CD1c-positive myeloid dendritic cell (primary cell): ENCODE measurements around the gene BBS9.

Experiments used
- DNase-seq: peaks from one replicate; pipeline ENCODE4 v3.0.0-alpha.2; 2016; ENCODE audit errors: extremely low spot score

BBS9 gene

DNA sequence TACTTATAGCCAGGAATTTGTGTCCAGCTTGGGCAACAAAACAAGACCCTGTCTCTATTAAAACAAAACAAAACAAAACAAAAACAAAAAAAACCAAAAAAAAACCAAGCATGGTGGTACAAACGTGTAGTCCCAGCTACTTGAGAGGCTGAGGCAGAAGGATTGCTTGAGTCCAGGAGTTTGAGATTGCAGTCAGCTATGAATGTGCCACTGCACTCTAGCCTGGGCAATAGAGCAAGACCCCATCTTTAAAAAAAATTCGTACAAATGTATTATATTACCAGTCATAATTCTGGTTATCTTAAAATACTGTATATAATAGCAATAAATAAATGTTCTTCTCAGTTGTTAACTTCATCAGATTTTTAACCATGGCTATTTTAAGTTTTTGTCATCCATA lies 2.3 kb upstream of the BBS9 start:
- no peak for DNase-seq

DNA sequence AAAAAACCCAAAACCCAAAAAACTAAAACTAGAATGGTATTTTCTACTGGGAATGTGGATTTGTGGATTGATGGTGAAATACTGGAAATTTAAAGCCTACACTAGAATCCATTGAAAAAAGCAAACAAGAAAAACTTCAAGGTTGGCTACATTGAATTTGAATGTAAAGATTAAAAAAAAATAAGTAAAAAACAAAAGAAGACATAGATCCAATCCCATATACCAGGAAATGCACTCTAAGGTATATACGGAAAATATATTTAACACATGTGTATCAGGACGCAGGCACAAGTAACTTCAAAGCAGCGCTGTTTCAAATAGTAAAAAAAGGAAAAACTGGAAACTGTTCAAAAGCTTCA lies 754 bp upstream of the BBS9 start:
- DNase-seq: no peak

DNA sequence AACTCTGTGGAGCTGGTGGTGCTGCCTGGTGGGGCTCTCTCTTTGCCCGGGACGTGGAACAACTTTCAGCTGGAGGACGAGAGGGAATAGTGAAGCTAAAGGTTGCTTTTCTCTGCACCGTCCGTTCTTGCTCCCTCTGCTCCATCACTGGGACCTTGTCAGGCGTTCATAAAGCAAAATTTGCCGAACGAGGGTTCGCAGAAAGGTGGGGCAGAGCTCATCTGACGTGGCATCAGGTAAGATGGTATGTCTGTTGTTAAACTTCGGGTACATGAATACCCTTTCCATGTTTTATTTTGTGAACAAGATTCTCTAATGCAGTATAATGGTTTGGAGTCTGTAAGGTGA lies 416 bp downstream of the BBS9 start:
- DNase-seq: no peak

DNA sequence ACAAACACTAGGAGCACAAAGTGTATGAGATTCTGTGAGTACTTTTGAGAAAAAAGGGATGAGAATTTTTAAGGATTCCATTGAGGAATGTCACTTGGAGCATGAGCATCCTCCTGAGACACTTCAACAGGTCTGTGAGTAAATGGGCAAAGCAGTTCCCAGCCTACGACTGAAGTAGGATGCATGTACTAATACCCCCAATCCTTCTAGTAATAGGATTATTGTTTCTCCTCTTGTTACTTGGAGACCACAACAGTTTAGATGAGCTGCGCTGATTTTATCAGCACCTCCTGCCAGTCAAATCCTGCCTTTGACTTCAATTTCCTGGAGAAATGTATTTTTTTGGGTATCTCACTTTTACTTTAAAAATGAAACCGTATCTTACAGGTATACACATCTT lies 820 bp downstream of the BBS9 start:
- no peak for DNase-seq

DNA sequence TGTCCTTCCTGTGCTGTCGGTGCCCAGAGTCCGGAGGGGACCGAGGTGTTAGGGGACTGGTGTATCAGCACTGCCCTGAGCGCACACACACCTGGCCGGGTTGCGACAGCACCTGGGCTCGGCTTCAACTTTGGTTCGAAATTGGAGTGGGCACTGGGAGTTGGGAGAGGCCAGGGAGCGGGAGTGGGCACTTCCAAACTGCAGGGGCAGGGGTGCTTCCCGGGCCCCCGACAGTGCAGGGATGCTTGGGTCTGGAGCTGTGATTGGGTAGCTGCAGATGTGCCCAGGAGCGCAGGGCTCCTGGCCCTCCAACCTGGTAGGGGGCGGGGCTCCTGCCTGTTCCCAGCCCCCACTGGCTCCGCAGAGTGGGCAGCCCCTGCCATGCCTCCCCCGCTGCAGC lies 7.7 kb downstream of the BBS9 start:
- no peak for DNase-seq

DNA sequence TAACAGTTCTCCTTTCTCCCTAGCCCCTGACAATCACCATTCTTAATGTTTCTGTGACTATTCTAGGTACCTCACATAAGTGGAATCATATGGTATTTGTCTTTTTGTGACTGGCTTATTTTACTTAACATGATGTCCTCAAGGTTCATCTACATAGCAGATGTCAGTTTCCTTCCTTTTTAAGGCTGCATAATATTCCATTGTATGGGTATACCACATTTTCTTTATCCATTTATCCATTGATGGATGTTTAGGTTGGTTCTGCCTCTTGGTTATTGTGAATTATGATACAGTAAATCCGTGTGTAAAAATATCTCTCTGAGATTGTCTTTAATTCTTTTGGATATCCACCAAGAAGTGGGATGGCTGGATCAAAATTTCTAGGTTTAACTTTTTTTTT lies 13.2 kb downstream of the BBS9 start:
- no peak for DNase-seq

DNA sequence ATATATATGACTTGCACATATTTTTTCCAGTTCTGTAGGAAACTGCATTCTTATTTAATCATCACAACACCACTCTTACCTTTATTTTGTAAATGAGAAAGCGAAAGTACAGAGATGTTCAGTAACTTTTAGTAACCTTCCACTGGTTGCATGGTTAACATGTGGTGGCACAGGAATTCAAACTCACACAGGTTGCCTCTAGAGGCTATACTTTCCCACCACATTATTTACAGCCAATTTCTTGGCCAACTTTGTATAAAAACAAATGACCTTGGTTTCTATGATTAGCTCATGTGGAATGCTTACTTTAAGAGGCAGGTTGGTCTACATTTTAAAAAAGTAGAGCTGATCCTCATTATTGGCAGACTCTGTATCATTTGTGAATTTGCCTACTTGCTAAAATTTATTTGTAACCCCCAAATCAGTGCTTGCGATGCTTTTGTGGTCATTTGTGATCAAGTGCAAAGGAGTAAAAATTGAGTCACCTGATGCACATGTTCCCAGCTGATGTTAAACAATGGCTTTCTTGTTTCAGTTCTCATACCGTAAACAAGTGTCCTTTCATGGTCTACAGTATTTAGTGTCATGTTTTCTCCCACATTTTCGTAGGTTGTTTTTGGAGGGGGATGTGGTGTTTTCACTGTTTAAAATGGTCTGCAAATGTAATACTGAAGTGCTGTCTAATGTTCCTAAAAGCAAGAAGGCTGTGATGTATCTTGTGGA lies 14.8 kb downstream of the BBS9 start:
- no peak for DNase-seq

DNA sequence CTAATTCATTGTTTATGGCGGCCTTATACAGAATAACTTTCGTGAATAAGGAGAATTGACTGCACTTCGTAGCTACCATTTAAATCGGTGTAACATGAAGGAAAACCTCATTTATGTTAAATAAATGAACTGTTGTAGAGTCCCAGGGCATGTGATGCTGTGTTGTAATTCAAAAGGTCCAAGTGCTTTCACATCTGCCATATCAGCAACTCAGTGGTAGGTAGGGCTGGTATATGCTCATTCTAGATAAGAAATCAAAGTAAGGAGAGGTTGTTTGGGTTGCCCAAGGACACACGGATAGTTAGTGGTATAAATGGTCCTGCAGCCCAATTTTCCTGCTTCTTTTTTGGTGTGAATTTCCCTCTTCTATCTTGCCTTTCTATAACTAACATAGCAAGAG lies 15.8 kb downstream of the BBS9 start:
- DNase-seq: no peak

DNA sequence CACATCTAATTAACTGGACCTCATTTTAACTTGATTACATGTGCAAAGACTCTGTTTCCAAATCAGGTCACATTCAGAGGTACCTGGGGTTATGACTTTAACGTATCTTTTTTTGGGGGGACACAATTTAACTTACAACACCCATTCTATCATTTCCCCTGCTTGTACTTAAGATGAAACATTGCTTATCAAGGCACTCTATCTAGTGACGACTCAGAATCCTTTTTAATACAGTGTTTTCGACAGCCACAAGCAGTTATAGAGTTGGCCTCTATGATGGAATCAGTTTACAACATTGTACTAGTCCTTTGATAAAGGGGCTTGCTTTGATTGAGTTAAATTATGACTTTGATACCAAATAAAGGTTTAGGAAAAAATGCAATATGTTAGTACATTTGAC lies 22.7 kb downstream of the BBS9 start:
- DNase-seq: no peak

DNA sequence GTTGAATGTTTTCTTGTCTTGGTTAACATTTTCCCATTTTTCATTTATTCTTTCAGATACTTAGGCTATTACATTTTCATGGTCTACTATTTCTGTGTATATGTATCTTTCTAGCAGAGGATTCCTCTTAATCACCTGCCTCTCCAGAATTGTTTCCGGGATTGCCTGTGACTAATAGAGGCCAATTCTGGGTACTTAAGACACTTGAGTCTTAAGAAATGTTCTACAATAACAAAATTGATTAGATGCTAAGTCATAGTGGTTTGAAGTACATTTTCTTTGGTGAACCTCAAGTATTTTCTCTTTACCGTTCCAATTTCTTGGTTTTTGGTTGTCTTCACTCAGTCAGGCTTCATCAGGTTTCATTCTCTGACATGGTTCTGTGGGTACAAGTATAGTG lies 26.4 kb downstream of the BBS9 start:
- no peak for DNase-seq

DNA sequence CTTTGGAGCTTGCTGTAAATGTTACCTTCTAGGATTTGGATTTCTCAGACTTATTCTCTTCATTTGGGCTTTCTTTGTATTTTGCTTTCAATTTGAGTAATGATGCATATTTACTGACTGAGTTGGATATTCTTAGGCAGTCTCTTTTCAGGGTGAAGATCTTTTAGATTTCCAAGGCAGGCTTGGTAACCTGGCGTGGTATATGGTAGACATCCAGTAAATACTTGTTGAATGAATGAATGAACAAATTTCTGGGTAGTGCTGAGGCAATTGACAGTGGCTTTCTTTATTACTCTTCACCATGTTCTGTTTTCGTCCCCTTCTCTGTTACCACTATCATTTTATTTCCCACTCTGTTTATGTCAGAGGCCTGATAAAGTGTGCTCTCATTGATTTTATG lies 27.1 kb downstream of the BBS9 start:
- DNase-seq: no peak

DNA sequence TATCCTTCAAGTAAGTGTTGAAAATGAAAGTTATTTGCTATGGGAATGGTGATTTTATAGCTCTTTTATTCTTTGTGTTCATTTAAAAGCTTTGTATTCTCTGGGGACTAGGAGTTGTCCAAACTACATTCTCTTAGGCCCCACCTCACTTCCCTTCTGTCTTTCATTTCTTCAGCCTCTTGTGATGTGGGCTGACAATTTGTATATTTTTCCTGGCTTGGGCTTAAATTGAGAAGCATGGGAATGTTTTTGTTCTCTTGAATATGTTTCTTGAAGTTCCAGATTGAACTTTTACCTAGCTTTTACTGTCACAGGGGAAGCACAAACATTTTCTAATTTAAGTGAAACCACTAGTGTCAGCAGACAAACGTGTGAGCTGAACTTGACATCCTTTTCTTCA lies 27.9 kb downstream of the BBS9 start:
- DNase-seq: no peak

DNA sequence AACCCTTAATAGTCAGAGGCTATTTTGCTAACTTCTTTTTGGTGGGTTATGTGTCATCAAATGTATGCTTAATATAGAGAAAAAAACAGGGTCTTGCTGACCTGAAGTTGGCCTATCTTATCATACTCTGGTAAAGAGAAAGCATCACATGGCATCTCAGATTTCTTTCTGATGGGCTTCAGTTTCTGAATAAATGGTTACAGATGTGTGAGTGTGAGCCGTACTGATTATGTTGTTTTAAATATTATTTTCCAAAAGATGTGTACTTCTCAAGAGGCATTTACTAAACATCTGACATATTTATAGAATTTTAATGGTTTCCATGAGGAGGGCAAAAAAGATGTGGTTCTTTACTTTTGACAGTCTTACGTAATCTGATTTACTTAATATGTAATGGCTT lies 28.4 kb downstream of the BBS9 start:
- no peak for DNase-seq

DNA sequence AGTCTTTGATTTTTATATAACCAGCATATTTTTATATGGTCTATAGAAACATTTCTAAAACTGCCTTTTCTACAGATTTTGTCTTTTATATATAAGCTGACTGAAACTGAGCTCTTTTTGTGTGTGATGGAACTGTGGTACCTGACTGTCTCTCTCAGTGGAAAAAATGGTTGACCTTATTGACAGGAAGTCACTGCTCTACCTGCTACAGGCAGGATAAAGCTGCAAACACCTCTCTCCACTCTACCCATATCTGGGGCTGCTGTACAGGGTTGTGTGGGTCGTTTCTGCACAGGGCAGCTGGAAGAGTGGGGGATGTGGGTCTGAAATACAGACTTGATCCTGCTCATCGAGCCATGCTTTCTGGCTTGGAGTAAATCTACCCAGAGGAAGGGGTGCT lies 48.5 kb downstream of the BBS9 start:
- DNase-seq: no peak

DNA sequence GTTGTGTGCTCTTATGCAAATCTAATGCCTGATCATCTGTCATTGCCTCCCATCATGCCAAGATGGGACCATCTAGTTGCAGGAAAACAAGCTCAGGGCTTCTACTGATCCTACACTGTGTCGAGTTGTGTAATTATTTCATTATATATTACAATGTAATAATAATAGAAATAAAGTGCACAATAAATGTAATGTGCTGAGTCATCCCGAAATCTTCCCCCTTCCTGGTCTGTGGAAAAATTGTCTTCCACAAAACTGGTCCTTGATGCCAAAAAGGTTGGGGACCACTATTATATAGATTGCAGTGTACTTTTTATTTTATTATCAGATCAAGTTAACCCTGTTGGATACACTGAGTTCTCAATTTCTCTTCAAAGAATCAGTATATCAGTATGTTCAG lies 50.2 kb downstream of the BBS9 start:
- no peak for DNase-seq

DNA sequence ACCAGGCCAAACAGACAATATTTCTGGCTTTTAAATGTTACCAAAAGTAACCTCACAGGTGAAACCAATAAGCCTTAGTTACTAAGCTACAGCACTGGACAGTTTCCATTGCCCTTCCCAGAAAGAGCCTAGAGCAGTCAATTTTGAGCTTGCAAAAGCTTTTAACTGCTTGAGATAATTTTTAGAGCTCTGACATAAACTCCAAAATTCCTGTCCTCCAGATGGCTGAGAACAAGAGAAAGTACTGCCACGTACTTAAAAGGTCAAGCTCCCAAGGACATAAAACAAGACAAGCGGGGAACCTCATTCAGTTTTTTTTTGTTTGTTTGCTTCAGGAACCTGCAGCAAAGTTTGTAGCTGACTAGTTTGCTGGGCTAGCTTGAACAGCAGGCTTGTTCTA lies 54.1 kb downstream of the BBS9 start:
- no peak for DNase-seq

DNA sequence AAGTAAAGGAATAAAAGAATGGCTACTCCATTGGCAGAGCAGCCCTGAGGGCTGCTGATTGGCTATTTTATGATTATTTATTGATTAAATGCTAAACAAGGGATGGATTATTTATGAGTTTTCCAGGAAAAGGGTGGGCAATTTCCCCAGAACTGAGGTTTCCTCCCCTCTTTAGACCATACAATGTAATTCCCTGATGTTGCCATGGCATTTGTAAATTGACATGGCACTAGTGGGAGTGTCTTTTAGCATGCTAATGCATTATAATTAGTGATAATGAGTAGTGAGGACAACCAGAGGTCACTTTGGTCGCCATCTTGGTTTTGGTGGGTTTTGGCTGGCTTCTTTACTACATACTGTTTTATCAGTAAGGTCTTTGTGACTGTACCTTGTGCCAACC lies 55.5 kb downstream of the BBS9 start:
- DNase-seq: no peak

DNA sequence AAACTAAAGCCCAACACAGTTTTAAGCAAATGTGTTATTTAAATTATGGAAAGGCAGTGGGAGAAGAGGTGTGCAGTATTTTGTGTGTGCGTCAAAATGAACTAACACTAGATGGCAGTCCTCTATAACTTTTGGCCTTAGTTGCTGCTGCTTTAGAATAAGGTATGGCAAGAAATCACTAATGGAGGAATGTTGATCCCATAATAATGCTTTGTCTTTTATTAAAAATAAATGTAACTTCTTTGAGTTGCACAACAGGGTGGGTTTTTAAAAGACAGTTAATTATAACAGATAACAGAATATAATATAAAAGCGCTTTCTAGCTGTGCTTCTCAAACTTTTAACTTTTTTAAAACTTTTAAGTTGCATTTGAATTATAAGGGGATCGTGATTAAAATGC lies 56.4 kb downstream of the BBS9 start:
- DNase-seq: peak; percentile 34

DNA sequence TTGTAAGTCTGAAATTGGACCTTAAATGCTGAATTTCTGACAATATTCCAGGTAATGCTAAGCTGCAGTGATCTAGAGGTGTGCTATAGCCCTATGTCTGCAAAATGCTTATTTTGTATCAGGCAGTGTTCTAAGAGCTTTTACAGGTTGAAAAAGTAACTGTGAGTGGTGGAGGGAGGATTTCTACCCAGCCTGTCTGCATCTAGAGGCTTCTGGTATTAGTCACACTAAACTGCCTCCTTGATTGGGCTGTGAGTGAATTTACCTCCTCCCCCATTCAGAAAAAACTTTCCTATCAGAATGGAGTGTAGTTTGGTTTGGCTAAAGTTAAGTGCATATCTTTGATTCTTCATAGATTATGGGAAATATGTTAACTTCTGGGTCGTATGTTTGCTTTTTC lies 56.8 kb downstream of the BBS9 start:
- DNase-seq: no peak

DNA sequence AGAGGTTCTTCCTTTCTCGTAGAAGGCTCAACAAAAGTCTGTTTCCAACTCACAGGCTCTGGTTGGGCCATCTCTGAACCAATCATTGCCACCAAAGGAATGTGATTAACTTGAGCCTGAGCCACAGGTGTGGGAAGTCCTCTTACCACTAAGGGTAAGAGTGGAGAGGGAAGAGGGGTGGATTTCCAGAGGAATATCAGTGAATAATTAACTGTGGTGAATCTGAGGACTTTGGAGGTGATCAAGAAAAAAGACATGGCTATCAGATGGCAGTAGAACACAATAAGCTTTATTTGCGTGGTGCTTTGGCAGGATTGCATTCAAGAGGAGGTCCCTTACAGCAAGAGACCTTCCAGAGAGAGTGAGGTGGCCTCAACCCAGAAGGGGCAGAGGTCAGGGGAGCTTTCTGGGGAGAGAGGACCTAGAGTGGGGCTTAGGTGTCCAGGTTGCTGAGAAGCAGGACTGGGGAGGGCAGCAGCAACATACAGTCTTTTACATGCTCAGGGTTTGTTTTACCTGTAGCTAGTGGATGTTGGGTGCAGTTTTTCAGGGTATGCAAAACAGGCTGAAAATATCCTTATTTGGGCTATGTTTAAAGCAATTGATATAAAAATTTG lies 61.4 kb downstream of the BBS9 start:
- no peak for DNase-seq

DNA sequence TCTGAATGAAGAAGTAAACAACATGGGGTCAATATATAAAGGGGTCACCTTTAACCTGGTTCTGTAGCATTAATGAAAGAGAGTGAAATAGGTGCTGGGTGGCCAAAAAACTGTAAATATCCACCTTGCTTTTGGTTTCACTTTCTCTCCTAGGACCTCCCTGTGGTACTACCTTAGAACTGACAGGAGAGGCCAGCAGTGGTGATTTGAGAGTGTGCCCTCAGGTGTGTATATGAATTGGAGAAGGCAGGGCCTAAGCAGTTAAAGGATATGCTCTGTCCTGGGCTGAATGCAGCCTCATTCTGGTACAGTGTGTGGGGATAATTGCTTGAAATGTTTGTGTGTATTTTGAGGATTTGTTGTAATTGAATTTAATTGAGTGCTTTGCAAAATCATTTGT lies 62.0 kb downstream of the BBS9 start:
- DNase-seq: no peak

DNA sequence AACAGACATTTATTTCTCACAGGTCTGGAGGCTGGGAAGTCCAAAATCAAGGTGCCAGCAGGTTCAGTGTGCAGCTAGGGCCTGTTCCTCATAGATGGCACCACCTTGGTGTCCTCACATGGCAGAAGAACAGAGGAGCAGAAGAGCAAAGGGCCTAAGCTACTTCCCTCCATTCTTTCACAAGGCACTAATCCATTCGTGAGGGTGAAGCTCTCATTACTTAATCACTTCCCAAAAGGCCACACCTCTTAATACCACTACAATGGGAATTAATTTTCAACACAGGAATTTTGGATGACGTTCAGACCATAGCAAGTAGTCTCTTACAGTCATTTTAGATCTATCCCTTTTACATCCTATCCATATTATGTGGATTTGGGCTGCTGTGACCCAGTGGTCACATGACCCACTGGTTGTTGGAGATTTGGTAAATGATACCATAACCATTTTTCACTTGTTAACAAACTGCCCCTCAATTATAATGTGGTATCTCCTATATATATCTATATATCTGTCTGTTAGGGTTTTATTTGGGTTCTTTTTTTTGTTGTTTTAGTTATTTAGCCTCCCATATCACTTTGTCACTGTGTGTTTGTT lies 63.4 kb downstream of the BBS9 start:
- DNase-seq: no peak

DNA sequence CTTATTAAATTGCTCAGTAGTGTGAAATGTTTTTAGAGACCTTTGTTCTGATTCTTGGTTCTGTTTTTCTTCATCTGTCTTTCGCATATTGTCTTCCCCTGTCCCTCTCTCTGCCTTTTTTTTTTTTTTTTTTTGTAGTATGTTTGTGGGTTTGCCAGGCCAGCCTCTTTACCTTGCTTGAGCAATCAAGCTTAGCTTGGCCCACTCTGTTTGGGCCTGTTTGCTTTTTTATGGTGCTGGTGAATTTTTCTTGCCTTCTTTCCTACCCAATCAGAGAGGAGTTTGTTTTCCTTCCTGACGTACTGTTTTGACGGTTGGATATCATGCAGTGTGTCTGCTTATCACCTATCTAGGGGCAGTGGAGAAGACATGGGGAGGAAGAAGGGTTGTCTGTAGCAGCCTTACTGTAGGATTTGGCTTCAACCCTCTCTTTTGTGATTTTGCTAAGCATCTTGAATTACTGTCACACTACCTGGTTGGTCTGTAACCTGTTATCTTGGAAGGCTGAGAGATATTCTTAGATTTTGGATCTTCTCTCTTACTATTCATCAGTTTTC lies 64.0 kb downstream of the BBS9 start:
- DNase-seq: no peak

DNA sequence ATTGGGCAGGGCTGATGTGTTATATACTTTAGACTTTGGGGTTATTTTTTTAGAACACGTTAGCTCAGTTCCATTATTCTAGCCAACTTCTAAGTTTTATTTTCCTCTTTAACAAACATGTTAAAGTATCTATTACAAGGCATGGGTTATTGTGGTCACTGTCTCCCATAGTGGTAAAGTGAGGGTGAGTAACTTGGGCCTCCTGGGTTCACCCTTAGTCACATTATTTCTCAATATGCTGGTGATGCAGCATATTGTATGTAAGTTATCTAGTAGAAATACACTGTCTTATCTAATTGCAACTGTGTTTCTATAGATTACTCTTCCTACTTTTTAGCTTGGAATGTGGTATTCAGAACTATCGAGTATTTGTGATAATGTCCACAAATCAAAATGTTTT lies 65.9 kb downstream of the BBS9 start:
- DNase-seq: no peak
